HG02763 (cell line): Measurements from ENCODE around the gene DIAPH3.
A peak's percentile ranks its signal among the peaks of the same experiment; 100 is the strongest.
"Not testable (repeated sequence)": the region's sequence is repeated elsewhere in the genome, so short reads cannot be mapped to it uniquely, and the experiment has no call there.

Experiments used
- ATAC-seq: cut with Tn5 transposase; IDR thresholded peaks from one replicate; pipeline ENCODE4 v1.9.1; 2021; ENCODE audit warnings: mild to moderate bottlenecking, moderate library complexity; ENCODE audit not compliant: unreplicated experiment

DIAPH3 gene

GRCh38 chr13:60163478-60164233 lies at the start of gene DIAPH3:
TSS of gene DIAPH3 (minus strand) at chr13:60163928. CDS start at chr13:60163766, 162 bp downstream.
- ATAC-seq: peak; percentile 100

GRCh38 chr13:60213236-60213744 lies 49.6 kb upstream of the DIAPH3 start:
- no peak for ATAC-seq

- ATAC-seq: no peak
Measured at GRCh38 chr13:60211548-60211947, 47.8 kb upstream of the DIAPH3 start.

- no peak for ATAC-seq
Measured at GRCh38 chr13:60210510-60211330, 47.0 kb upstream of the DIAPH3 start.

- ATAC-seq: not testable (repeated sequence)
Measured at GRCh38 chr13:60205499-60205898, 41.8 kb upstream of the DIAPH3 start.

GRCh38 chr13:60201286-60201685 lies 37.6 kb upstream of the DIAPH3 start:
- ATAC-seq: no peak

GRCh38 chr13:60195893-60196292 lies 32.2 kb upstream of the DIAPH3 start:
- ATAC-seq: not testable (repeated sequence)

GRCh38 chr13:60182907-60183306 lies 19.2 kb upstream of the DIAPH3 start:
- no peak for ATAC-seq

- no peak for ATAC-seq
Measured at GRCh38 chr13:60178327-60178726, 14.6 kb upstream of the DIAPH3 start.

- no peak for ATAC-seq
Measured at GRCh38 chr13:60175571-60175970, 11.8 kb upstream of the DIAPH3 start.

- ATAC-seq: no peak
Measured at GRCh38 chr13:60174113-60174512, 10.4 kb upstream of the DIAPH3 start.

GRCh38 chr13:60172111-60172510 lies 8.4 kb upstream of the DIAPH3 start:
- no peak for ATAC-seq

- ATAC-seq: no peak
Measured at GRCh38 chr13:60170414-60170813, 6.7 kb upstream of the DIAPH3 start.

- ATAC-seq: no peak
Measured at GRCh38 chr13:60169239-60170031, 5.7 kb upstream of the DIAPH3 start.

- ATAC-seq: no peak
Measured at GRCh38 chr13:60167121-60167520, 3.4 kb upstream of the DIAPH3 start.

GRCh38 chr13:60165391-60166099 lies 1.8 kb upstream of the DIAPH3 start:
- ATAC-seq: no peak

- ATAC-seq: peak; percentile 26
Measured at GRCh38 chr13:60164234-60164889, 634 bp upstream of the DIAPH3 start.

- no peak for ATAC-seq
Measured at GRCh38 chr13:60162096-60162495, 1.6 kb downstream of the DIAPH3 start.

GRCh38 chr13:60158321-60158801 lies 5.4 kb downstream of the DIAPH3 start:
- ATAC-seq: no peak

- ATAC-seq: no peak
Measured at GRCh38 chr13:60155978-60156377, 7.8 kb downstream of the DIAPH3 start.
